ENCODE data around the gene KRTAP19-1. TPM values are rescaled to one million over a fixed set of nuclear protein-coding genes. Genes with fewer than 3 reads are reported as not detected.

KRTAP19-1 gene
- total and polyA plus RNA-seq, 2 of the 8 experiments (the other 6 are each of a cell fraction or from before 2014, with no cell fraction given): not detected

DNA sequence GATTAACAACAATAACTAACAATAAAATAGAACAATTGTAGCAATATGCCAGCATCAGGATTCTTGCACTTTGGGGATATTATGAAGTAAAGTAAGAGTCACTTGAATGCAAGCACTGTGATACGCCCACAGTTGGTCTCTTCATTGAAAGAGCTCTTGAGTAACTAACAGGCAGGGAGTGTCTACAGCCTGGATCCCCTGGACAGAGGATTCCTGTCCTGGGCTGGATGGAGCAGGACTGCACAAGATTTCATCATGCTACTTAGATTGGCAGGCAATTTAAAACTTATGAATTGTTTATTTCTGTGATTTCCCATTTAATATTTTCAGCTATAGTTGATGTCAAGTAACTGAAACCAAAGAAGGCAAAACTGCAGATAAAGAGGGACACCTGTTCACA is 35.5 kb upstream of the KRTAP19-1 start (continued):
- TF ChIP-seq, protein P1, sequence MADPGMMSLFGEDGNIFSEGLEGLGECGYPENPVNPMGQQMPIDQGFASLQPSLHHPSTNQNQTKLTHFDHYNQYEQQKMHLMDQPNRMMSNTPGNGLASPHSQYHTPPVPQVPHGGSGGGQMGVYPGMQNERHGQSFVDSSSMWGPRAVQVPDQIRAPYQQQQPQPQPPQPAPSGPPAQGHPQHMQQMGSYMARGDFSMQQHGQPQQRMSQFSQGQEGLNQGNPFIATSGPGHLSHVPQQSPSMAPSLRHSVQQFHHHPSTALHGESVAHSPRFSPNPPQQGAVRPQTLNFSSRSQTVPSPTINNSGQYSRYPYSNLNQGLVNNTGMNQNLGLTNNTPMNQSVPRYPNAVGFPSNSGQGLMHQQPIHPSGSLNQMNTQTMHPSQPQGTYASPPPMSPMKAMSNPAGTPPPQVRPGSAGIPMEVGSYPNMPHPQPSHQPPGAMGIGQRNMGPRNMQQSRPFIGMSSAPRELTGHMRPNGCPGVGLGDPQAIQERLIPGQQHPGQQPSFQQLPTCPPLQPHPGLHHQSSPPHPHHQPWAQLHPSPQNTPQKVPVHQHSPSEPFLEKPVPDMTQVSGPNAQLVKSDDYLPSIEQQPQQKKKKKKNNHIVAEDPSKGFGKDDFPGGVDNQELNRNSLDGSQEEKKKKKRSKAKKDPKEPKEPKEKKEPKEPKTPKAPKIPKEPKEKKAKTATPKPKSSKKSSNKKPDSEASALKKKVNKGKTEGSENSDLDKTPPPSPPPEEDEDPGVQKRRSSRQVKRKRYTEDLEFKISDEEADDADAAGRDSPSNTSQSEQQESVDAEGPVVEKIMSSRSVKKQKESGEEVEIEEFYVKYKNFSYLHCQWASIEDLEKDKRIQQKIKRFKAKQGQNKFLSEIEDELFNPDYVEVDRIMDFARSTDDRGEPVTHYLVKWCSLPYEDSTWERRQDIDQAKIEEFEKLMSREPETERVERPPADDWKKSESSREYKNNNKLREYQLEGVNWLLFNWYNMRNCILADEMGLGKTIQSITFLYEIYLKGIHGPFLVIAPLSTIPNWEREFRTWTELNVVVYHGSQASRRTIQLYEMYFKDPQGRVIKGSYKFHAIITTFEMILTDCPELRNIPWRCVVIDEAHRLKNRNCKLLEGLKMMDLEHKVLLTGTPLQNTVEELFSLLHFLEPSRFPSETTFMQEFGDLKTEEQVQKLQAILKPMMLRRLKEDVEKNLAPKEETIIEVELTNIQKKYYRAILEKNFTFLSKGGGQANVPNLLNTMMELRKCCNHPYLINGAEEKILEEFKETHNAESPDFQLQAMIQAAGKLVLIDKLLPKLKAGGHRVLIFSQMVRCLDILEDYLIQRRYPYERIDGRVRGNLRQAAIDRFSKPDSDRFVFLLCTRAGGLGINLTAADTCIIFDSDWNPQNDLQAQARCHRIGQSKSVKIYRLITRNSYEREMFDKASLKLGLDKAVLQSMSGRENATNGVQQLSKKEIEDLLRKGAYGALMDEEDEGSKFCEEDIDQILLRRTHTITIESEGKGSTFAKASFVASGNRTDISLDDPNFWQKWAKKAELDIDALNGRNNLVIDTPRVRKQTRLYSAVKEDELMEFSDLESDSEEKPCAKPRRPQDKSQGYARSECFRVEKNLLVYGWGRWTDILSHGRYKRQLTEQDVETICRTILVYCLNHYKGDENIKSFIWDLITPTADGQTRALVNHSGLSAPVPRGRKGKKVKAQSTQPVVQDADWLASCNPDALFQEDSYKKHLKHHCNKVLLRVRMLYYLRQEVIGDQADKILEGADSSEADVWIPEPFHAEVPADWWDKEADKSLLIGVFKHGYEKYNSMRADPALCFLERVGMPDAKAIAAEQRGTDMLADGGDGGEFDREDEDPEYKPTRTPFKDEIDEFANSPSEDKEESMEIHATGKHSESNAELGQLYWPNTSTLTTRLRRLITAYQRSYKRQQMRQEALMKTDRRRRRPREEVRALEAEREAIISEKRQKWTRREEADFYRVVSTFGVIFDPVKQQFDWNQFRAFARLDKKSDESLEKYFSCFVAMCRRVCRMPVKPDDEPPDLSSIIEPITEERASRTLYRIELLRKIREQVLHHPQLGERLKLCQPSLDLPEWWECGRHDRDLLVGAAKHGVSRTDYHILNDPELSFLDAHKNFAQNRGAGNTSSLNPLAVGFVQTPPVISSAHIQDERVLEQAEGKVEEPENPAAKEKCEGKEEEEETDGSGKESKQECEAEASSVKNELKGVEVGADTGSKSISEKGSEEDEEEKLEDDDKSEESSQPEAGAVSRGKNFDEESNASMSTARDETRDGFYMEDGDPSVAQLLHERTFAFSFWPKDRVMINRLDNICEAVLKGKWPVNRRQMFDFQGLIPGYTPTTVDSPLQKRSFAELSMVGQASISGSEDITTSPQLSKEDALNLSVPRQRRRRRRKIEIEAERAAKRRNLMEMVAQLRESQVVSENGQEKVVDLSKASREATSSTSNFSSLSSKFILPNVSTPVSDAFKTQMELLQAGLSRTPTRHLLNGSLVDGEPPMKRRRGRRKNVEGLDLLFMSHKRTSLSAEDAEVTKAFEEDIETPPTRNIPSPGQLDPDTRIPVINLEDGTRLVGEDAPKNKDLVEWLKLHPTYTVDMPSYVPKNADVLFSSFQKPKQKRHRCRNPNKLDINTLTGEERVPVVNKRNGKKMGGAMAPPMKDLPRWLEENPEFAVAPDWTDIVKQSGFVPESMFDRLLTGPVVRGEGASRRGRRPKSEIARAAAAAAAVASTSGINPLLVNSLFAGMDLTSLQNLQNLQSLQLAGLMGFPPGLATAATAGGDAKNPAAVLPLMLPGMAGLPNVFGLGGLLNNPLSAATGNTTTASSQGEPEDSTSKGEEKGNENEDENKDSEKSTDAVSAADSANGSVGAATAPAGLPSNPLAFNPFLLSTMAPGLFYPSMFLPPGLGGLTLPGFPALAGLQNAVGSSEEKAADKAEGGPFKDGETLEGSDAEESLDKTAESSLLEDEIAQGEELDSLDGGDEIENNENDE (IDR thresholded peaks at IDR 0.05; ENCODE audit: insufficient replicate concordance, low read length): no peak
- TF ChIP-seq TEAD4 (IDR thresholded peaks at IDR 0.05; ENCODE audit: low read depth, low read length) (no peak), SP4 (IDR thresholded peaks at IDR 0.05; ENCODE audit: low read length) (no peak), SIRT6 (IDR thresholded peaks at IDR 0.05; ENCODE audit: low read length) (no peak)
